Daoy (cell line): ENCODE measurements around the gene RBM18. TPM values are rescaled to one million over a fixed set of nuclear protein-coding genes. Genes with fewer than 3 reads are reported as not detected.

Experiments used
- DNase-seq: peaks from one replicate; pipeline ENCODE4 v3.0.0-alpha.2; 2015; ENCODE audit warnings: low read depth
- total RNA-seq: library from RNA; depleted of rRNA; stranded (reverse); fragments of >200 nt; shearing (Covaris generic); gene quantifications from 2 replicates; pipeline ENCODE4 v1.2.3, GENCODE V29; 2014

RBM18 gene
- total RNA-seq, 1 experiment from 2014 or later: 21.8 TPM

DNA sequence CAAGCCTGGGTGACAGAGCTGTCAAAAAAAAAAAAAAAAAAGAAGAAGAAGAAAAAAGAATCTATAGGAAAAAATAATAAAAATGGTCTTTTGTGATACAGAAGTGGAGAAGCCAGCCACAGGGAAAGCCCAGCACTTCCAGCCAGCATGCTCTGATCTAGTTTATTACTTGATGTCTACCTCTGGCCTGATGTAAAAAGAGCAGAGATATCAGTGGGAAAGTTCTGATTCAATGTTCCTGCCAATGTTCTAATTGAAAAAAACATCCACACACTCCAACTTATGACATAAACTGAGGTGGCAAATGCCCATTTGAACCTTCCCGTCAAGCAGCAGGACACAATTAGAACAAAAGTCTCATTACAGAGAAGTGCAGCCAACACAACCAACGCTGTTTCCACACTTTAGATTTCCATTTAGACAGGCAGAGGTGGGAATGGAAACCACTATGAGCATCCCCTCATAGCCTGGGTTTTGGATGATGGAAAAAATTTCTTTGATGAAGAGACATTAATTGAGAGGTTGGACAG, 5.7 kb downstream of the RBM18 start:
- no peak for DNase-seq

DNA sequence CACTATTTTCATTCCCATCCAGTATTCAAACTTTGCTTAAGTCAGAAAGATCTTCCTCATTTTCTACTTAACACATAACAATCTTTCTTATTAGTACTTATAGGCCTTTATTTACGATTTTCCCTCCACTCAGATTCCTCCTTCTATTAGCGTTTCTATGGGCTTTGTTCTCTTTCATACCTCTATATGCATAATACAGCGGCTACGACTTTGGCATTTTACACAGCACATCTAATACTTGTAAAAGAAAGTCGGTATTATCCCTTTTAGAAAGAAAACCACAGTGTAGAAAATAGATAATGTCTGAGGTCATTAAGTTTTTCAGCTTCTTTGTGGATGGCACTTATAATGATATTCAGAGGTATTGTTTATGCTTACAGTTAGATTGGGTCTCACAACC, 8.4 kb downstream of the RBM18 start:
- DNase-seq: no peak

DNA sequence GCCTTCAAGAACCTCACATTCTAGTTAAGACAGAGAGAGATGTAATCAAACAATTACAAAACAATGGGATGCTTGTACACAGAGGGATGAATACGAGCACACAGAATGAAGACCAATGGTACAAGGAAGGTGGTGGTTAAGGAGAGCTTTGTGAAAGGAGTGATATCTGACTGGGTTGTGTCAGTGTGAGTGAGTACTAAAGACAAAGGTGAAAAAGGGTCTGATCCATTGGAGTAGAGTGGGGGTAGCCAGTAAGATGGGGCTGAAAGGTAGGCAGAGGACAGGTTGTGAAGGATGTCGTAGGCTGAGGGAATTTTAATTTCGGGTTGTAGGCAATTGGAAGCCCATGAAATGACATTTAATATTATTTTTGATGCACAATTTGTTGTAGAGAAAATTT, 9.9 kb downstream of the RBM18 start:
- DNase-seq: no peak

DNA sequence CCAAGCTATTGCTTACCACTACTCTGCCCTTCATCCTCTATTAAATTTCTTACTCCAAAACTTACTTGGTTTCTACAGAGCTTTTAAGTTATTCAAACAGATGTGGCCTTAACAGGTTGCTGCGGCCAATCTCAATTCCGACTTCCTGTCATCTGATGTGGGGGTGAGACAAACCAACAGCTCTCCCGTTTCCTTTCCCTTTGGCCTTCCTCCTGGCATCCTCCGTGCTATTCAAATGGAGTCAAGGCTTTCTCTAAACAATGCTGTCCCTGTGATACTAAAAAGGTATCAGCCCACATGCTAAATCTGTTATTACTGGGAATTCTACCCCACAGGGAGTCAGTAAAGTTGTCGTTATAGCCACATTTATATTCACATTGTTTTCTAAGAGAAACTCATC, 11.8 kb downstream of the RBM18 start:
- DNase-seq: no peak

- no peak for DNase-seq
Observed at GRCh38 chr9:122251351-122251750, 13.3 kb downstream of the RBM18 start.

DNA sequence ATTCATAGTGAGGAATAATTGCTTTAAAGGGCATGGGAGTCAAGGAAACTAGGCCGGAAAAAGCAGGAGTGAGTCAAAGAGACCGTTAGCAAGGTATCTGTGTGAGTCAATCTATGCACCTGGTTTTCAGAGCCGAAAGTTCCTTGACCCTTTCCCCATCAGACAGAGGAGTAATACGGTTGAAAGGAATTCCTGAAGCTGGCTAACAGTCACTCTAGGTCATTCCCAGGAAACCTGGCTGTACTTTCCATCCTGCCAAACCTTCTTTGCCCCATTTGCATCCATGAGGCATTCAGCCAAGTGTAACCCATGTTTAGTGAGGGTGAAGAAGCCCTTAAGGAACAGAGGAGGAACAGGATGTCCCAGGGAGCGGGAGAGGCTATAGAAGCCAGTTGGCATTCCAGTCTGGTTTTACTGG, 16.2 kb downstream of the RBM18 start:
- DNase-seq: no peak

DNA sequence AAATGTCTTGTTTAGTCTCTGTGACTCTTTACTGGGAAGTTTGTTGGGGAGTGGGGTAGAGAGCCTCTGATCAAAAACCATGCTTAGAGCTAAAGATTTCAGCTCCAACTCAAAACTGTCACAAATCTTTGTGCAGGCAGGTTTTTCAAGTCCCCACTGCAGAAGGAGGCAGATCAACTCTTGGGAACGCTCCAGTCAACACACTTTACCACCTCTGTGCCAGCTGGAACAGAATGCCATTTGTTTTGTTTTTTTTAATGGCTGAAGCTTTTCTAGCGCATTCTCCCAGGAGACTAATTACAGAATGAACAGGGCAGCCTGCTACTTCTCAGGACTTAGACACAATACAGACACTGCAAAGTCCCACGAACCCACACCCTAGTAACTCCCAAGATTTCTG, 18.0 kb downstream of the RBM18 start:
- no peak for DNase-seq

- DNase-seq: no peak
Observed at GRCh38 chr9:122244349-122244748, 20.3 kb downstream of the RBM18 start.

DNA sequence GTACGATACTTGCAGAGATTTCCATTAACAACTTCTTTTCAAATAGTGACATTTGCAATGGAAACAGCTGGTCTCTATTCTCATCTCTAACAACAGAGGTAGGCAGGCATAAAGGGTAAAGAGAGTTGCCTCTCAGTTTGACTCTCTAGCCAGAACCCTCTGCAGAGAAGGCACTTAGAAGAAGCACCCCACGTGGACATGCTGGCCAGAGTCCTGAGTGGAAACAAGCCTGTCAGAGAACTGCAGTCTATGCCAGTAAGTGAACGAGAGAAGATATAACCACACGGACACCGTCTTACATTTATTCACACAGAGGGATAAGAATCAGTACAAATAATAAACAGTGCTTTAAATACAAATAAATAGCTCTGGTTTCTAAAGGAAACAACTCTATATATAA, 24.9 kb downstream of the RBM18 start:
- DNase-seq: no peak

DNA sequence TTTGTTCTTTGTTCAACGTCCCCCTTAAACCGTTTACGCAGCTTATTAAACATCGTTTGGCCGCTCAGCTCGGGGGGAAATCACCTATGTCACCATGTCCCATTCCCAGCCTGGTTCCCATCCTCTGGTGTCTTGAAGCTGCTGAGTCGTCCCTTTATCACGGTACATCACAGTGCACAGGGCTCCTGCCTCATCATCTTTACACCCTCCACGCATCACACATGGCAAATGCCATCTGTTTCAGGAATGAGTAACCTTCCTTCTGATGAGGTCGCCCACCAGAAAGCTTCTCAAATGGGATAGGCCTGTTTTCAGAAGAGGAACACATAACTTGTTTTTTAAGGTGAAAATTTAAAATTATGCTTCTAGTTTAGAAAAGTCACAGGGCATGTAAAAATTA, 28.0 kb downstream of the RBM18 start:
- DNase-seq: no peak

DNA sequence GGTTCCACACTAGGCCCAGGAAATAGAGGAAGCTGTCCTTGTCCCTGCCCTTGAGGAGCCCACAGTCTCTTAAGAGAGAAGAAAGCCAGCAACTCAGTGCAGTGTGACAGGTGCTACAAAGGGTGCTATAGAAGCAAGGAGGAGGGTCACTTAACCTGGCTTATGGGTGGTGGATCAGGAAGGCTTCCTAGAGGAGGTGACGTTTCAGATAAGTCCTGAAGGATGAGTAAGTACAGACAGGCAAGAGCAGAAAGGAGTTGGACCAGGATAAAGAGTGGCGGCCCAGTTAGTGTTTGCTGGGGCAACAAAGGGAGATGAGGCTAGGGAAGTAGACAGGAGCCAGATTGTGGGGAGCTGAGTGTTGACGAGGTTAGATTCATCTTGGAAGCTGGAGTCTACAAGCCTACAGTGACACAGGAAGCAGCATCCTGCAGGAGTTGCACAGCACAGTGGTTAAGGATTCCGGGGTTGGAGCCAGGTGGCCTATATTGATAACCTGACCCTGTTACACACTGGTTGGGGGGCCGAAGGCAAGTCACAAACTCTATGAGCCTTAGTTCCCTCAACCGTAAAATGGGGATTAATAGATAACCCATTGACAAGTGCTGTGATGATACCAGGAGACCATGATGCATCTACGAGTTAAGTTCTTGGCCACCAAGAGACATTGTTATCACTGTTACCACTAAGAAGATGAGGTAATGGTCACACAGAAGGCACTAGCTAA, 30.5 kb downstream of the RBM18 start:
- no peak for DNase-seq

DNA sequence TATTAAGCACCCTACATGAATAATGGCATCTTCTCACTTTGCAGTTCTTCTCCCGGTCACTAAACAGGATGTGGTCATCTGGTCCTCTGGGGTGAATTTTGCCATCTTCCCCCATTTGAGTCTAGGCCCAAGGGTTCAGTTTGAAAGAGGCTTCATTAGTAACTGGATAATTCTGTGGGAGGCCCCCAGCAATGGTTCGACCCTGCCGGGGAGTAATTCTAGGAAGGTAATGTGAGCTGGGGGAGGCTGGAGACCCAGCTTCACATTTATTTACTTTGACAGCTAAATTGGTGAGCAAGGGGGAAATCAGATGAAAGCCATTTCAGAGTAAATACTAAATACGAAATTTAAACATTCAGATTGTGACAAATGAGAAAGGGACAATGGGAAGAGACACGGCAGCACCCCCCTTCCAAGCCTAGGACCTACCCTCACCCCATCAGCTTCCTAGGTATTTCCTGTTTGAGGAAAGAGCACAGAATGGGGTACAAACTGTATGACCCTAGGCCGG, 31.8 kb downstream of the RBM18 start:
- no peak for DNase-seq

DNA sequence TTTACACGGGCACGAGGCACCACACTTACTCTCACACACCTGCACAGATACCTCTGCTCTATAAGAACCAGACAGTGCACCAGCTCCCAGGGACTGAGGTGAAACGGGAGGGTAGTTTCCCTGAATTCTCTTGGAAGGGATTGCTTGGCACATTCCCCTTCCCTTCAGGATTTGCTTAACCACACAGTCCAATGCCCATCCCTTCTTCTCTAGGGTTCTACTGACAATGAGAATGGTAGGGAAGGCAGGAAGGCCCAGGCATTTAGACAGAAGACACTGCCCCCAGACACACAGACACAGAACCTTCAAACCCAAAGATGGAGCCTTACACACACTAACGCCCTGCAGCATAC, 35.2 kb downstream of the RBM18 start:
- DNase-seq: no peak

DNA sequence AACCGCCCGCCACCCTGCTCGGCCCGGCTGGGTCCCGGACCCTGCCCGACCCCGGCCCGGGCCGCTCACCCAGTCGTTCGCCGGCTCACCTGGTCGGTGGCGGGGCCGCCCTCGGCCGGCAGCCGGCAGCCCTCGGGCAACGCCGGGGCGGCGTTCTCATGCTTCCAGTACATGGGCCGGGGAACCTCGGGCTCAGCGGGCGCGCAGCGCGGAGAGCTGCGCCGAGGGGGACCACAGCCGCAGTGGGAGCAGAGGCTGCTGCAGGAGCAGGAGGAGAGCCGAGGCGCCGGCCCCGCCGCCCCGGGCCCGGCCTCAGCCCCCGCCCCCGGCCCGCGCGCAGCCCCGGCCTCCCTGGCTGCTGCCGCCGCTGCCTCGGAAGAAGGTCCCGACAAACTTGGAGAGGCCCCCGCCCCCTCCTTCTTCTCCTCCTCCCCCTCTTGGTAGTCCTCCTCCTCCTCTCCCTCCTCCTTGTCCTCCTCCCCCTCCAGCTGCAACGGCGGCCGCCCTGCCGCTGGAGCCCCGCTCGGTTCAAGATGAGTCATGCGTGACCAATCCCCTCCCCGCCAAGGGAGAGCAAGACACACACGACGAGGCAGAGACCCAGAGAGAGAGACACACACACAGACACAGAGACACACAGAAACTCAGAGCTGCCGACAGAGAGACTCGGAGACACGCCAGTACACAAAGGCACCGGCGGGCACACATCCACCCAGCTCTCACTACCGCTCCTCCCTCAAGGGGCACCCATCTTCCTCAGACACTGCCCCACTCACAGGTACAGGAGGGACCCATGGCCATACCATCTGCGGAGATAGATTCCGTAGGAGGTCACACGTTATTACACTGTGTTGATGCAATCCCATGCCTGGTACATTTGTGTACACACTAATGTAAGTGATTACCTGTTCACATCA, 35.8 kb downstream of the RBM18 start, which contains the start of gene LHX6:
Gene LHX6 (minus strand): TSS at position 390 of the 917 bp plus-strand sequence. CDS start 217 bp downstream, at position 173.
- DNase-seq: peak; percentile 66

GRCh38 chr9:122228191-122228567, 36.5 kb downstream of the RBM18 start:
- no peak for DNase-seq

GRCh38 chr9:122227575-122227900, 37.1 kb downstream of the RBM18 start:
- DNase-seq: no peak

- DNase-seq: no peak
Observed at GRCh38 chr9:122226758-122227574, 37.7 kb downstream of the RBM18 start.

DNA sequence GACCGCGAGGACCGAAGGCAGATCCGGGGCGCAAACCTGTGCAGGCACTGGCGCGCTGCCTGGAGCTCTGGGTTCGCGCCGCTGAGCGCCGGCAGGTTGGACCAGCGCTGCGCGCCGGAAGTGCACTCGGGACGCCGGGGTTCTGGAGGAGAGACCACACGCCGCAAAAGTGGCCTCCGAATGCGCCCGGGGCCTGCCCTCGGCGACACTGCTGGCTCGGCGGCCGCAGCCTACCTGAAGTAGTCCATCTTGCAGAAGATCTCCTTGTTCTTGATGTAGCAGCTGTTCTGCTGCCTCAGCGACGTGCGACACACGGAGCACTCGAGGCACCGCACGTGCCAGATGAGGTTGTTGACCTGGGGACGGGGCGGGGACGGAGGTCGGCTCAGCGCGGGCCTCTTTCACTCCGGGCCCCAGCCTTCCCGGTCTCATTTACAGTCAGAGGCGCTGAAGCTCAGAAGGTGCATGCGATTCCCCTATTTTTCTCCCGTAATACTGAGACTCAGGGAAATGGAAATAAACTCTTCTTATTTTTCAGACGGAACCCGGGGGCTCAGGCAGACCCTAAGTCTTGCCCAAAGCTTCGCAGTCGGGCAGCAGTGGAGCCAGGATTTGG, 38.4 kb downstream of the RBM18 start:
- DNase-seq: no peak

DNA sequence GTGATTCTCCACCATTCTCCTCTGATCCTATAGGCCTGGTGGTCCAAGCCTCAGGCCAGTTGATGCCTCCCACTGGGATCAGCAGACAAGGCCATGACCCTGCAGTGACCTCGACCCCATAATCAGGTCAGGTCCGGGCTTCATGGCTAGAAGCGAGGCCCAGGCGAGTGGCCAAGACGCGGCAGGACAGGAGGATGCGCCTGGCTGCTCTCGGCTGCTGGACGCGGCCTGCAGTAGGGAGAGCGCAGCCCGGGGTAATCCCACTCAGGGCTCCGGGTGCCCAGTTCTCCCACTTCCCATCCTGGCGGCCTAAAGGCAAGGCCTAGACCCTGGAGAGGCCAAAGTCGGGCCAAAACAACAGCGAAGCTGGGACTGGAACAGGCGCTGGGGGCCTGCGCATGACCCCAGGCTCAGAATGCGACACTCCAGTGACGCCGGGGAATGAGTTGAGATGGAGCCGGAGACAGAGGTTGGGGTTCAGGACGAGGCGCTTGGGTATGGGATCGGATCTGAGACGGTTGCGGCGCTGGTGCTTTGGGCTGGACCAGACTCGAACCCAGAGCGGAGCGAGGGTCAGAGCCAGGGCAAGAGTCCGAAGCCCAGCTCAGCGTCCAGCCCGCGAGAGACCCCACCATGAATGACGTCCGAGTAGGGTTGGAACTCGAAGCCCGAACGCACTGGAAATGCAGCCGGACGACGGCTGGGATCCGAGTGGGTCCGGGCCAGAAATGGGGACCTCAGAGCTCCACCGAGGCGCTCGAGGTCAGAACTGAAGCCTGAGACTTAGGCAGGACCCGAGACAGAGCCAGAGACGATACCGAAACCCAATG, 39.1 kb downstream of the RBM18 start:
- no peak for DNase-seq

- DNase-seq: no peak
Observed at GRCh38 chr9:122223435-122223834, 41.2 kb downstream of the RBM18 start.

DNA sequence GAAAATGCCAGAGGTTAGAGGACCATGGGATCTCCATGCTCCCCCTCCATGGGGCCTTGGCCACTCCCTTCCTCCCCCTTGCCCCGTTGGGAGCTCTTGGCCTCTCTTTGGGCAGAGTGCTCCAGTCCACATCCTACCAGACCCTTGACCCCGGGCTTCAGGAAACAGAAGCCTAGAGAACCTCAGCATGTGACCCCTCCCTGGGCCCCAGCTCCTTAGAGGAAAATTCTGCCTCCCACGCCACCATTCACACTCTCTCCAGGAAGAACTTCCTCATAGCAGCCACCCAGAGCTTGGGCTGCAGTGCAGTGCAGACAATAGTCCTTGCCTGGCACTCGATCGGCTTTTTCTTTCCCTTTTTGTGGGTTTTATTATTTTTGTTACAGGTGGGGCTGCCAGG, 41.8 kb downstream of the RBM18 start:
- no peak for DNase-seq
